HEK293 (cell line): Measurements from ENCODE around the gene SPRTN.

ENCODE experiments used
- CTCF ChIP-seq: fragments of 450-650 bp; formaldehyde crosslinking; IDR thresholded peaks from 2 replicates; pipeline ENCODE4 v1.5.1; 2016; ENCODE audit warnings: missing biosample characterization, missing genetic modification characterization
- ELK4 ChIP-seq: IDR thresholded peaks from 2 replicates; pipeline ENCODE4 v1.6.1; 2011; ENCODE audit warnings: mild to moderate bottlenecking, low read depth, low read length, borderline replicate concordance
- INSM2 ChIP-seq: fragments of 450-650 bp; formaldehyde crosslinking; IDR thresholded peaks from 2 replicates; pipeline ENCODE4 v1.5.1; 2016; ENCODE audit warnings: missing biosample characterization, missing genetic modification characterization
- KLF7 ChIP-seq: fragments of 450-650 bp; formaldehyde crosslinking; IDR thresholded peaks from 2 replicates; pipeline ENCODE4 v1.5.1; 2016; ENCODE audit warnings: missing biosample characterization, missing genetic modification characterization, borderline replicate concordance
- MZF1 ChIP-seq: fragments of 450-650 bp; formaldehyde crosslinking; IDR thresholded peaks from 2 replicates; pipeline ENCODE4 v1.5.1; 2017; ENCODE audit warnings: missing biosample characterization, missing genetic modification characterization, borderline replicate concordance
- SCRT2 ChIP-seq: fragments of 450-650 bp; formaldehyde crosslinking; IDR thresholded peaks from 2 replicates; pipeline ENCODE4 v1.5.1; 2016; ENCODE audit warnings: missing biosample characterization, missing genetic modification characterization
- ZBTB1 ChIP-seq: fragments of 450-650 bp; formaldehyde crosslinking; IDR thresholded peaks from 2 replicates; pipeline ENCODE4 v1.5.1; 2016; ENCODE audit warnings: missing biosample characterization, missing genetic modification characterization
- ZFP69B ChIP-seq: fragments of 450-650 bp; formaldehyde crosslinking; IDR thresholded peaks from 2 replicates; pipeline ENCODE4 v1.5.1; 2016; ENCODE audit warnings: missing biosample characterization, missing genetic modification characterization
- ZNF10 ChIP-seq: fragments of 450-650 bp; formaldehyde crosslinking; IDR thresholded peaks from 2 replicates; pipeline ENCODE4 v1.5.1; 2017; ENCODE audit warnings: missing biosample characterization, missing genetic modification characterization
- ZNF132 ChIP-seq: fragments of 450-650 bp; formaldehyde crosslinking; IDR thresholded peaks from 2 replicates; pipeline ENCODE4 v1.5.1; 2017; ENCODE audit warnings: missing biosample characterization, missing genetic modification characterization, borderline replicate concordance
- ZNF133 ChIP-seq: fragments of 450-650 bp; formaldehyde crosslinking; IDR thresholded peaks from 2 replicates; pipeline ENCODE4 v1.5.1; 2016; ENCODE audit warnings: missing biosample characterization, missing genetic modification characterization
- ZNF148 ChIP-seq: fragments of 450-650 bp; formaldehyde crosslinking; IDR thresholded peaks from 2 replicates; pipeline ENCODE4 v1.5.0; 2017; ENCODE audit warnings: missing biosample characterization, missing genetic modification characterization, borderline replicate concordance
- ZNF211 ChIP-seq: fragments of 450-650 bp; formaldehyde crosslinking; IDR thresholded peaks from 2 replicates; pipeline ENCODE4 v1.5.1; 2016; ENCODE audit warnings: low read depth, missing biosample characterization, missing genetic modification characterization
- ZNF24 ChIP-seq: fragments of 450-650 bp; formaldehyde crosslinking; IDR thresholded peaks from 2 replicates; pipeline ENCODE4 v1.5.1; 2016; ENCODE audit warnings: missing biosample characterization, missing genetic modification characterization
- ZNF280D ChIP-seq: fragments of 450-650 bp; formaldehyde crosslinking; IDR thresholded peaks from 2 replicates; pipeline ENCODE4 v1.5.1; 2016; ENCODE audit warnings: missing biosample characterization, missing genetic modification characterization
- ZNF292 ChIP-seq: fragments of 450-650 bp; formaldehyde crosslinking; IDR thresholded peaks from 2 replicates; pipeline ENCODE4 v1.5.1; 2016; ENCODE audit warnings: low read depth, missing biosample characterization, missing genetic modification characterization, borderline replicate concordance
- ZNF341 ChIP-seq: fragments of 450-650 bp; formaldehyde crosslinking; IDR thresholded peaks from 2 replicates; pipeline ENCODE4; 2016; ENCODE audit warnings: low read depth, missing biosample characterization, missing genetic modification characterization
- ZNF391 ChIP-seq: fragments of 450-650 bp; formaldehyde crosslinking; IDR thresholded peaks from 2 replicates; pipeline ENCODE4 v1.5.1; 2016; ENCODE audit warnings: low read depth, missing biosample characterization, missing genetic modification characterization, borderline replicate concordance
- ZNF548 ChIP-seq: fragments of 450-650 bp; formaldehyde crosslinking; IDR thresholded peaks from 2 replicates; pipeline ENCODE4 v1.5.1; 2016; ENCODE audit warnings: missing biosample characterization, missing genetic modification characterization
- ZNF626 ChIP-seq: fragments of 450-650 bp; sonication (Bioruptor Pico); formaldehyde crosslinking; IDR thresholded peaks from 2 replicates; pipeline ENCODE4 v1.5.1; 2018; ENCODE audit warnings: missing biosample characterization, missing genetic modification characterization, inconsistent platforms
- ZNF639 ChIP-seq: fragments of 450-650 bp; formaldehyde crosslinking; IDR thresholded peaks from 2 replicates; pipeline ENCODE4 v1.5.1; 2016; ENCODE audit warnings: missing biosample characterization, missing genetic modification characterization
- ZNF660 ChIP-seq: fragments of 450-650 bp; IDR thresholded peaks from 2 replicates; pipeline ENCODE4 v1.5.1; 2018; ENCODE audit warnings: missing biosample characterization, mild to moderate bottlenecking, missing genetic modification characterization
- ZNF692 ChIP-seq: fragments of 450-650 bp; formaldehyde crosslinking; IDR thresholded peaks from 2 replicates; pipeline ENCODE4 v1.5.1; 2016; ENCODE audit warnings: missing biosample characterization, missing genetic modification characterization
- ZNF791 ChIP-seq: fragments of 450-650 bp; formaldehyde crosslinking; IDR thresholded peaks from 2 replicates; pipeline ENCODE4 v1.5.1; 2016; ENCODE audit warnings: missing biosample characterization, missing genetic modification characterization
- ZNF843 ChIP-seq: fragments of 450-650 bp; formaldehyde crosslinking; IDR thresholded peaks from 2 replicates; pipeline ENCODE4 v1.5.1; 2016; ENCODE audit warnings: missing biosample characterization, missing genetic modification characterization
- ZXDB ChIP-seq: fragments of 450-650 bp; formaldehyde crosslinking; IDR thresholded peaks from 2 replicates; pipeline ENCODE4 v1.5.1; 2016; ENCODE audit warnings: missing biosample characterization, missing genetic modification characterization

Gene SPRTN

GRCh38 chr1:231335663-231336602 is 2.2 kb upstream of the SPRTN start (continued):
- TF ChIP-seq ZNF10 (tag by site-specific recombination) = no peak
- TF ChIP-seq ZNF133 (tag by site-specific recombination) = no peak
- TF ChIP-seq ZFP69B = no peak
- no peak for TF ChIP-seq ZNF548 (tag by site-specific recombination)
- no peak for TF ChIP-seq ZNF24 (tag by site-specific recombination)
- peak; percentile 51; the same call in 1 of the 2 replicates for TF ChIP-seq ZNF660 (tag by site-specific recombination)
- TF ChIP-seq ZNF791 (tag by site-specific recombination) = no peak
- TF ChIP-seq ZNF211 (tag by site-specific recombination) = no peak
- TF ChIP-seq SCRT2 = no peak; the same call in 1 of the 2 replicates
- TF ChIP-seq ELK4 = no peak
- TF ChIP-seq ZNF692 = 0 out of 2 replicates have a peak, but pooled peaks have one; percentile 10
- no peak for TF ChIP-seq ZBTB1 (tag by site-specific recombination)
- TF ChIP-seq ZNF132 (tag by site-specific recombination) = no peak
- TF ChIP-seq INSM2 (tag by site-specific recombination) = no peak
- TF ChIP-seq ZNF341 (tag by site-specific recombination) = no peak
- TF ChIP-seq CTCF (tag by site-specific recombination) = no peak
- TF ChIP-seq ZNF639 (tag by site-specific recombination) = no peak
- TF ChIP-seq MZF1 (tag by site-specific recombination) = no peak
- TF ChIP-seq ZNF626 (tag by site-specific recombination) = no peak
- TF ChIP-seq ZNF148 (tag by site-specific recombination) = no peak
- no peak for TF ChIP-seq ZNF391 (tag by site-specific recombination)
- no peak for TF ChIP-seq KLF7 (tag by site-specific recombination)
- no peak for TF ChIP-seq ZNF280D (tag by site-specific recombination)
- no peak for TF ChIP-seq ZNF292 (tag by site-specific recombination)
- no peak for TF ChIP-seq ZNF843 (tag by site-specific recombination)
- no peak for TF ChIP-seq ZXDB (tag by site-specific recombination)
